T-helper 9 cell (primary cell): ENCODE measurements around the gene RPS25.
"Not testable (repeated sequence)": the region's sequence is repeated elsewhere in the genome, so short reads cannot be mapped to it uniquely, and the experiment has no call there.

ENCODE experiments used
- DNase-seq: peaks from one replicate; pipeline ENCODE4 v3.0.0-alpha.2; 2020

Gene RPS25

GRCh38 chr11:119014209-119014924 is 3.8 kb downstream of the RPS25 start:
- DNase-seq: no peak

- DNase-seq: no peak
Observed at GRCh38 chr11:119012629-119013170, 5.4 kb downstream of the RPS25 start.

DNA sequence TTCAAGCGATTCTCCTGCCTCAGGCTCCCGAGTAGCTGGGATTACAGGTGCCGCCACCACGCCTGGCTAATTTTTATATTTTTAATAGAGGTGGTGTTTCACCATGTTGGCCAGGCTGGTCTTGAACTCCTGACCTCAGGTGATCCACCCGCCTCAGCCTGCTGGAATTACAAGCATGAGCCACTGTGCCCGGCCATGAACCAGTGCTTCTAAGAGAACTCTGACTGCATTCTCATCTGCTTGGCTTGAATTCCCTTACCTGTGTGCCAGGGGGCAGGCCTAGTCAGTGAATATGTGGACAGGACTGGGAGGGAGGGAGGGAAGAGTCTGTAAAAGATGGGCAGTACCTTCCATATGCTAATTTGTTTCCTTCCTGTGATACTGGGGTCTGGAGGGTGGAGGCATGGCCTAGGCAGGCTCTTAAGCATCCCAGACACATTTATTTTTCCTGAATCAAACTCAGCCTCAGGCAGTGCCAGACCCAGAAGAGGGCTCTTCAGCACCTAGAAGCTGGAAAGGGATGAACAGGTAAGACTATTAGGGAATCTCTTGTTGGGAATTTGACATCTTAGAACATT is 6.6 kb downstream of the RPS25 start:
- DNase-seq: no peak

DNA sequence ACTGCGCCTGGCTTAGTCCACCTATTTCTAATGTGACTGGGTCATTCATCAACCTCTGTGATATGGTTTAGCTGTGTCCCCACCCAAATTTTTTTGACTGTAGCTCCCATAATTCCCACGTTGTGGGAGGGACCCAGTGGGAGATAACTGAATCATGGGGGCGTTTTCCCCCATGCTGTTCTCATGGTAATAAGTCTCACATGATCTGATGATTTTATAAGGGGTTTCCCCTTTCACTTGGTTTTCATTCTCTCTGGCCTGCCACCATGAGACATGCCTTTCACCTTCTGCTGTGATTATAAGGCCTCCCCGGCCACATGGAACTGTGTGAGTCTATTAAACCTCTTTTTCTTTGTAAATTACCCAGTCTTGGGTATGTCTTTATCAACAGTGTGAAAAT is 11.5 kb downstream of the RPS25 start:
- no peak for DNase-seq

DNA sequence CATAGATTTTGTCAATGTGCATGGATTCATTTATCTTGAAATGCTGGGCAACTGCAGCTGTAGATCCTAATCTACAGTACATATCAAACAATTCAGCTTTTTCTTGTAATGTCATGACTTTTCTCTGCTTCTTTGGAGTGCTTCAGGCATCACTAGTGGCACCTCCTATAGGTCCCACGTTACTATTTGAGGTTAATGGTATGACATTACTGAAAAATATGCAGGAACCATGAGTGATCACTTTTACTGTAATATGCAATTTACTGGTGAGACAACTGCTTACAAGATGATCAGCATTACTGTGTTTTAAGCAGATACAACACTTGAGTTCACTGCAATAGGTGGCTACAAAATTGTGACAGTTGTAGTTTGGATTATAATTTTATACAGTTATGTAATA is 17.2 kb downstream of the RPS25 start:
- no peak for DNase-seq

DNA sequence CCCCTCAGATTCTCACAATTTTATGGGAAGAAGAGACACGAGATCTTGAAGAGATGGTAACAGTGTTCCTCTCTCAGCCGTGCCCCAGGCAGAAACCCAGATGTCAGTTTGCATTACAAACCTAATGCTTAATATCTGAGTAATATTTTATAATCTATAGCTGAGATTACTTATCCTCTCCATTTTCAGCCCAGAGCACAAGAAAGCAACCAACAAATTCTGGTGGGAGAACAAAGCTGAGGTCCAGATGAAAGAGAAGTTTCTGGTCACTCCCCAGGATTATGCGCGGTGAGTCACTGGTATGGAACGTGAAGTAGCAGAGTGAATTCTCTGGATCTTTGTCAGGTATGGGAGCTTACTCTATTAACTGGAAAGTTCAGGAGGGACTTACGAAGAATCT is 19.3 kb downstream of the RPS25 start:
- no peak for DNase-seq

DNA sequence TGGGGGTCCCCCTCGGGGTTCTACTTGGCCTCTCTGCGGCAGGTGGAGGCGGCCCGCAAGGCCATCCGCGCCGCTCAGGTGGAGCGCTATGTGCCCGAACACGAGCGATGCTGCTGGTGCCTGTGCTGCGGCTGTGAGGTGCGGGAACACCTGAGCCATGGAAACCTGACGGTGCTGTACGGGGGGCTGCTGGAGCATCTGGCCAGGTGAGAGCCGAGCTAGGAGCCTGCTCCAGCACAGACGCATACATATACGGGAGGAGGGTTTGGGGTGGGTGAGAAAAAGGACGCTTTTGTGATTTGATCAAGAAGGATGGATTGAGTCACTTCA is 19.8 kb downstream of the RPS25 start:
- no peak for DNase-seq

- DNase-seq: peak; percentile 95
Observed at GRCh38 chr11:118997627-118998387, 20.3 kb downstream of the RPS25 start, which contains the start of gene CENATAC. TSS of gene CENATAC (plus strand) at chr11:118998138. CDS start at chr11:118998198, 60 bp downstream.

- DNase-seq: peak; percentile 4
Observed at GRCh38 chr11:118996926-118997626, 21.1 kb downstream of the RPS25 start.

DNA sequence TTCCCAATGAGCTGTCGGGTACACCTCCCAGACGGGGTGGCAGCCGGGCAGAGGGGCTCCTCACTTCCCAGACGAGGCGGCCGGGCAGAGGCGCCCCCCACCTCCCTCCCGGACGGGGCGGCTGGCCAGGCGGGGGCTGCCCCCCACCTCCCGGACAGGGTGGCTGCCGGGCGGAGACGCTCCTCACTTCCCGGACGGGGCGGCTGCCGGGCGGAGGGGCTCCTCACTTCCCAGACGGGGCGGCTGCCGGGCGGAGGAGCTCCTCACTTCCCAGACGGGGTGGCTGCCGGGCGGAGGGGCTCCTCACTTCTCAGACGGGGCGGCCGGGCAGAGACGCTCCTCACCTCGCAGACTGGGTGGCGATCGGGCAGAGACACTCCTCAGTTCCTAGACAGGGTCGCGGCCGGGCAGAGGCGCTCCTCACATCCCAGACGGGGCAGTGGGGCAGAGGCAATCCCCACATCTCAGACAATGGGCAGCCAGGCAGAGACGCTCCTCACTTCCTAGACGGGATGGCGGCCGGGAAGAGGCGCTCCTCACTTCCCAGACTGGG is 26.6 kb downstream of the RPS25 start:
- not testable (repeated sequence) for DNase-seq

DNA sequence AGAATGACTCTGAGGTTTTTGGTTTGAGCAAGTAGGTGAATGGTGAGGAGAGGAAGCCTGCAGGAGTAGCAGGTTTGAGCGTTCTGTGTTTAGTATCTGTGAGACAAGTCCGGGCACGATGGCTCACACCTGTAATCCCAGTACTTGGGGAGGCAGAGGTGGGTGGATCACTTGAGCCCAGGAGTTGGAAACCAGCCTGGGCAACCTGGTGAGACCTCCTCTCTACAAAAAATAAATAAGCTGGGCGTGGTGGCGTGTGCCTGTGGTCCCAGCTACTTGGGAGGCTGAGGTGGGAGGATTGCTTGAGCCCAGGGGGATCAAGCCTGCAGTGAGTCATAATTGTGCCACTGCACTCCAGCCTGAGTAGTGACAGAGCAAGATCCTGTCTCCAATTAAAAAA is 29.9 kb downstream of the RPS25 start:
- no peak for DNase-seq

DNA sequence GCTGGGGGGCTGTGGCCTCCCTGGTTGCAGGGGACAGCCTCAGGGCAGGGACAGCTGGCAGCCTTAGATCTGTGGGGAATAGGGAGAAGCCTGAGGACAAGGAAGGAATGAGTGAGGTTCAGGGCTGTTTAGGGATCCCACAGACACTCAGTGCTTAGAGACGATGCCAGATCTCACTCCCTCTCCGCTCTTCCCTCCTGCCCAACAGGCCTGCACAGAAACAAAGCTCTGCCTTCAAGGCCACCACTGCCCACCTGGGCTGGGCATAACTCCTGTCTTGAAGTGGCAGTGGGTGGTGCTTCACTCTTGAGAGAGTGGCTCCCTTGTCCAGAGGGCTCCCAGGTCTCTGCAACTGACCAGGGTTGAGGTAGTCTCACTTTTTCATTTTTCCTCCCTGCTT is 33.3 kb downstream of the RPS25 start:
- DNase-seq: no peak

DNA sequence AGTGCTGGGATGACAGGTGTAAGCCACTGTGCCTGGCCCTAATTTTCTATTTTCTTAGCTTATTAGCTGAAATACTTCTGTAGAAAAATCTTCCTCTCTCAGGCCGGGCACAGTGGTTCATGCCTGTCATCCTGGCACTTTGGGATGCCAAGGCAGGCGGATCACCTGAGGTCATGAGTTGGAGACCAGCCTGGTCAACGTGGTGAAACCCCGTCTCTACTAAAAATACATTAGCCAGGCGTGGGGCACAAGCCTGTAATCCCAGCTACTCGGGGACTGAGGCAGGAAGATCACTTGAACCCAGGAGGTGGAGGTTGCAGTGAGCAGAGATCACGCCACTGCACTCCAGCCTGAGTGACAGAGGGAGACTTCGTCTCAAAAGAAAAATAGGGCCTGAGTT is 33.8 kb downstream of the RPS25 start:
- DNase-seq: not testable (repeated sequence)

DNA sequence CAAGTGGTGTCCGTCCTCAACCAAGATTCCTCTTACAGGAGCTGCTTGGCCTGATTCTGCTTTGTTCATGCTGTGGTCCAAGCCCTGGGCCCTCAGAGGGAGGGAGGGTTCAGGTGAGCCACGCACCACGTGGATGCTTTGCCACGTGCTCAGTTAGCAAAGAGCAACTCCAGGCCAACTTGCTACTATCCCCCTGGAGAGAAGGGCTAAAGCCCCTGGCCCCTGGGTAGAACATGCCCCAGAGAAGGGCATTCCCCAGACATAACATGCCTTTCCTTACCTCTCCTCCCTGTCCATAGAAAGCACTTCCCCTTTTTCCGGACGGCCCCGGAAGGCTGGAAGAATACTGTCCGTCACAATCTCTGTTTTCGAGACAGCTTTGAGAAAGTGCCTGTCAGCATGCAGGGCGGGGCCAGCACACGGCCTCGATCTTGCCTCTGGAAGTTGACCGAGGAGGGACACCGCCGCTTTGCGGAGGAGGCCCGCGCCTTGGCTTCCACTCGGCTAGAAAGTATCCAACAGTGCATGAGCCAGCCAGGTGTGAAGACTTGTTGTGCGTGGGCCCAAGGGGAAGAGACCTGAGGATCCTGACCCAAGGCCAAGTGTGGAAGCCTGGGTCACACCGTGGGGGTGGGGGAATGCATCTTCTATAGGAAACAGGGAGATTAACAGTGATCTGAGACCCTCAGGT is 37.8 kb downstream of the RPS25 start:
- DNase-seq: no peak

GRCh38 chr11:118979434-118979833 is 38.7 kb downstream of the RPS25 start:
- DNase-seq: no peak

DNA sequence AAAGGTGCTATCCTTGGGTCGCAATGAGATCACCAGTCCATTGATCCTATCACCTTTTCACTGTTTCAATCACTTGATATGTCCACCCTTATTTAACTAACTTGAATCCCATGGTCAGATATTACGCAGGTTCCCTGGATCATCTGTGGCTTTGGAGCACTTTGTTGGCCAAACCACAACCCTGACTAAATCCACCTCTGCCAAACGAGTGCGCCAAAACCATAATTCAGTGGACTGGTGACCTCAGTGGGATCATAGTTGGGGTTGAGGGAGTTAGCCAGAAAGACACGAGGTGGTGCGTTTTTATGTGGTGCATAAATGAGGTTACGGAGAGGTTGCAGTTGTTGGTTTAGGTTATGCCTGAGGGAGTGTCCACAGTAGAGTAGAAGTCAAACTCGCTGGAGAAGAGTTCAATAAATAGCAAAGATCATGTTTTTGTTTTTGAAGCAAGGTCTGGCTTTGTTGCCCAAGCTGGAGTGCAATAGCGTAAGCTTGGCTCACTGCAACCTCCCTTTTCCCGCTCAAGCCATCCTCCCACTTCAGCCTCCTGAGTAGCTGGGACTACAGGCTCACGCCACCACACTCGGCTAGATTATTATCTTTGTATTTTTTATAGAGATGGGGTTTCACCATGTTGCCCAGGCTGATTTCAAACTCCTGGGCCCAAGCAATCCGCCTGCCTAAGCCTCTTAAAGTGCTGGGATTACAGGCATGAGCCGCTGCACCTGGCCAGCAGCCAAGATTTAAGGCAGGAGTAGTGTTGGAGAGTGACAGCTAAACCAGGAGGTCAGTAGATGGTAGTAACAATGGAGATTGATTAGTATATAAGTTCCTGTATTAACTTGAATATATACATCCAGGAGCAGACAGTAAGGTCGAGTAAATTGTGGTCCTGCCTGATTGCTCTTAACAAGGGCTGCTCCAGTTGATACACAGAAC is 42.1 kb downstream of the RPS25 start:
- no peak for DNase-seq

- no peak for DNase-seq
Observed at GRCh38 chr11:118973985-118974384, 44.2 kb downstream of the RPS25 start.

DNA sequence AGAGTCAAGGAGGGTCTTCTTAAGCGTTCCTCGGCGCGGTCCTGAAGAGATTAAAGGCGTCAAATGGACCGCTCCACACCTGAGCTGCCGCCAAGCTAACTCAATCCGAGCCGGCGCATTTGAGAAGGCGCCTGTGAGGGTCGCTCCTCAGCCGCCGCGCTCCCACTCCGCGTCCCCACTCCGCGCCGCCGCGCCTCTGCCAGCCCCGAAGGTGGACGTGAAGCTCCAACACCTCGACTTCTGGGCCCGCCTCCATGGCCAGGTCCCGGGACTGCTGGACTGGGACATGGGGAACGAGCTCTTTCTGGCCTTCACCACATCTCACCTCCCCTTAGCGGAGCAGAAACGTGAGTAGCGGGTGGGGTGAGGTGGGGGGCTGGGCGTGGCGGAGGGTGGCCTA is 46.5 kb downstream of the RPS25 start, which contains the start of gene FOXR1:
Gene FOXR1, plus strand, starts transcription at position 116 of the 400 bp plus-strand sequence. Its CDS starts 171 bp downstream, at position 287.
- no peak for DNase-seq

DNA sequence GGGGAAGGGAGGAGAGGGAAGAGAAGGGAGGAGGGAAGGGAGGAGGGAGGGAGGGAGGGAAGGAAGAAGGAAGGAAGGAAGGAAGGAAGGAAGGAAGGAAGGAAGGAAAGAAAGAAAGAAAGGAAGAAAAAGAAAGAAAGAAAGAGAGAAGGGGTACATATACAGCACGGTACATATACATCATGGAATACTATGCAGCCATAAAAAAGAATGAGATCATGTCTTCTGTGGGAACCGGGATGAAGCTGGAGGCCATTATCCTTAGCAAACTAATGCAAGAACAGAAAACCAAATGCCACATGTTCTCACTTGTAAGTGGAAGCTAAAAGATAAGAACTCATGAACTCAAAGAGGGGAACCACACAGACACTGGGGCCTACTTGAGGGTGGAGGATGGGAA is 48.6 kb downstream of the RPS25 start:
- DNase-seq: not testable (repeated sequence)
